PFSK-1 (cell line): ENCODE measurements around the gene ITPRIPL1.

Experiments
- FOXP2 ChIP-seq: optimal IDR thresholded peaks from 2 replicates; pipeline ENCODE3; 2011; ENCODE audit warnings: borderline replicate concordance, control low read depth, inconsistent platforms; ENCODE audit not compliant: insufficient read depth; ENCODE audit errors: extremely low read length, extremely low read depth
- POLR2AphosphoS5 ChIP-seq: IDR thresholded peaks from 2 replicates; pipeline ENCODE4 v1.6.1; 2012; ENCODE audit warnings: low read depth, mild to moderate bottlenecking, control low read depth, low read length, moderate library complexity
- REST ChIP-seq, 2 experiments: IDR thresholded peaks; 2 replicates each; pipeline versions ENCODE4 v1.6.1 to v1.8.0; 2011 to 2012; ENCODE audit warnings: low read depth in 2 of 2, low read length in 2 of 2, control low read depth in 1 of 2, inconsistent platforms in 1 of 2, mild to moderate bottlenecking in 1 of 2, moderate library complexity in 1 of 2; ENCODE audit not compliant: insufficient read depth in 1 of 2
- SIN3A ChIP-seq: IDR thresholded peaks from 2 replicates; pipeline ENCODE4 v1.6.1; 2012; ENCODE audit warnings: mild to moderate bottlenecking, low read length, moderate library complexity, borderline replicate concordance; ENCODE audit not compliant: insufficient read depth
- TAF1 ChIP-seq: IDR thresholded peaks from 2 replicates; pipeline ENCODE4 v1.6.1; 2012; ENCODE audit warnings: low read length, control low read depth, borderline replicate concordance; ENCODE audit not compliant: insufficient read depth

GRCh38 chr2:96361751-96362150 is 36.6 kb downstream of the ITPRIPL1 start:
- no peak for TF ChIP-seq SIN3A
- no peak for TF ChIP-seq TAF1
- TF ChIP-seq REST (IDR thresholded peaks at IDR 0.05; ENCODE audit: insufficient read depth in 1 of 2, low read depth in 2 of 2, low read length in 2 of 2) = no peak
- no peak for TF ChIP-seq POLR2AphosphoS5
- no peak for TF ChIP-seq FOXP2
